ENCODE results near the gene CRTAC1. TPM values are rescaled to one million over a fixed set of nuclear protein-coding genes. Genes with fewer than 3 reads are reported as not detected.

The CRTAC1 gene
- total and polyA plus RNA-seq, 10 of the 15 experiments (the other 5 are each of a cell fraction or from before 2014, with no cell fraction given) = 0.10 TPM; not detected in 9

- ChIA-PET POLR2A (interaction anchor here (1.2 kb wide), 1 partner anchor 9 kb away, joined by 4 read pairs; no protein-coding TSS in a partner anchor), RAD21 (ENCODE audit: unreplicated experiment) (no interaction called here), CTCF (no interaction called here), SMC1A (ENCODE audit: uncharacterized antibody, unreplicated experiment) (no interaction called here)
- H3K9me3 ChIP-seq (replicated peaks; ENCODE audit: control insufficient read depth, insufficient read depth, low read length) = no peaks in the 10 kb centered on the region
- ATAC-seq (no peak), FAIRE-seq (no peak), DNase-seq (ENCODE audit: low read depth, low spot score) (no peak)
- H3K36me3 ChIP-seq (ENCODE audit: control insufficient read depth in 2 of 2, insufficient read depth in 2 of 2, low read length in 1 of 2) = no peaks in the 10 kb centered on the region
- no TSS peak for BruUV-seq (replicated peaks)
- H3K27ac ChIP-seq (ENCODE audit: control insufficient read depth, insufficient read depth) = no peak overlapping the region
- no peaks in the 10 kb centered on the region for H3K4me1 ChIP-seq (ENCODE audit: control insufficient read depth, insufficient read depth, low read length)
- H3K9ac ChIP-seq (ENCODE audit: control insufficient read depth, insufficient read depth, low read length) = no peak overlapping the region
- H2AFZ ChIP-seq (ENCODE audit: control insufficient read depth, low read depth, low read length) = no peak overlapping the region
- 18% methylated on average over 2 of the region's 2 CpGs for WGBS (ENCODE audit: insufficient coverage, insufficient replicate concordance, low lambda C conversion rate, missing lambda C conversion rate)
- in situ Hi-C loops (cut with MboI) (no loop called here), intact Hi-C loops (cut with micrococcal nuclease; ENCODE audit: unreplicated experiment) (loop anchor here (10.0 kb wide), 1 partner anchor 63 kb away; no protein-coding TSS in a partner anchor)
- no peaks in the 10 kb centered on the region for H3K79me2 ChIP-seq (ENCODE audit: control insufficient read depth, insufficient read depth, low read length)
- H3K4me3 ChIP-seq = no peak overlapping the region
- TF ChIP-seq REST (IDR thresholded peaks at IDR 0.05; ENCODE audit: low read depth, low read length) (peak; percentile 83), RAD51 (IDR thresholded peaks at IDR 0.05) (no peak), BHLHE40 (IDR thresholded peaks at IDR 0.05; ENCODE audit: borderline replicate concordance in 1 of 2, low read depth in 2 of 2, low read length in 1 of 2) (no peak), POLR2AphosphoS2 (IDR thresholded peaks at IDR 0.05; ENCODE audit: low read depth, low read length) (no peak), PKNOX1 (IDR thresholded peaks at IDR 0.05) (no peak)
- H3K27me3 ChIP-seq (replicated peaks in 1 of 2; ENCODE audit: control insufficient read depth in 2 of 2, insufficient read depth in 2 of 2, low read length in 1 of 2) = no peaks in the 10 kb centered on the region; a peak in 1 of 4 replicates
- H3K4me2 ChIP-seq (ENCODE audit: control insufficient read depth, insufficient read depth) = no peak overlapping the region
- H4K20me1 ChIP-seq (ENCODE audit: control insufficient read depth, insufficient read depth) = no peaks in the 10 kb centered on the region
Measured at GRCh38 chr10:97991871-97992270, 38.5 kb downstream of the CRTAC1 start.

All from GM12878 (cell line).